PC-3 (cell line): ENCODE measurements around the gene KCNQ1OT1. TPM values are rescaled to one million over a fixed set of nuclear protein-coding genes. Genes with fewer than 3 reads are reported as not detected.

Source experiments
- ATAC-seq: fragments of 200-7000 bp; cut with Tn5 transposase; 2 replicates; pipeline ENCODE4 v1.9.1; 2020; ENCODE audit warnings: mild to moderate bottlenecking, moderate library complexity
- BruUV-seq: library from RNA; stranded (reverse); fragments of 400-500 nt; replicated peaks from 2 replicates; lab custom pipeline; 2021; lab: Mats Ljungman, UMichigan
- CTCF ChIA-PET: fragments of 300-600 bp; sonication (Branson Sonifier 250); formaldehyde crosslinking; loops from one replicate; lab custom pipeline; 2022; ENCODE audit warnings: antibody characterized with exemption; lab: Charles Lee
- POLR2A ChIA-PET: fragments of 300-600 bp; sonication (Branson Sonifier 250); formaldehyde crosslinking; loops from one replicate; lab custom pipeline; 2022; ENCODE audit warnings: antibody characterized with exemption; ENCODE audit not compliant: unreplicated experiment; lab: Charles Lee
- DNase-seq: peaks from one replicate; pipeline ENCODE4 v3.0.0-alpha.2; 2015
- H2AFZ ChIP-seq: fragments of 300-600 bp; sonication (generic); 2 replicates; pipeline ENCODE4 v1.6.0; 2016; ENCODE audit warnings: antibody characterized with exemption, low read length
- H3F3A ChIP-seq: fragments of 300-600 bp; sonication (generic); one replicate; pipeline ENCODE4 v1.6.0; 2017; ENCODE audit warnings: antibody characterized with exemption, low read length, control low read depth, mild to moderate bottlenecking; ENCODE audit not compliant: unreplicated experiment
- H3K27ac ChIP-seq: fragments of 300-600 bp; sonication (generic); 2 replicates; pipeline ENCODE4 v1.5.1; 2016; ENCODE audit warnings: mild to moderate bottlenecking, low read length
- H3K27me3 ChIP-seq: fragments of 300-600 bp; sonication (generic); 2 replicates; pipeline ENCODE4 v1.6.1; 2016; ENCODE audit warnings: low read length, mixed read lengths
- H3K36me3 ChIP-seq: fragments of 300-600 bp; sonication (generic); 2 replicates; pipeline ENCODE4 v1.6.1; 2016; ENCODE audit warnings: low read depth, mixed run types, low read length, mixed read lengths
- H3K4me1 ChIP-seq: fragments of 300-600 bp; sonication (generic); 2 replicates; pipeline ENCODE4 v1.5.1; 2016; ENCODE audit warnings: low read length; ENCODE audit not compliant: insufficient read depth
- H3K4me2 ChIP-seq: fragments of 300-600 bp; sonication (generic); 2 replicates; pipeline ENCODE4 v1.6.0; 2016; ENCODE audit warnings: low read length
- H3K4me3 ChIP-seq: fragments of 300-600 bp; sonication (generic); 2 replicates; pipeline ENCODE4 v1.5.1; 2016; ENCODE audit warnings: mild to moderate bottlenecking, low read length, mixed read lengths
- H3K79me2 ChIP-seq: fragments of 300-600 bp; sonication (generic); 2 replicates; pipeline ENCODE4 v1.6.1; 2017; ENCODE audit warnings: low read length, mixed read lengths
- H3K9ac ChIP-seq: fragments of 300-600 bp; sonication (generic); 2 replicates; pipeline ENCODE4 v1.6.0; 2016; ENCODE audit warnings: mild to moderate bottlenecking, low read length
- H3K9me2 ChIP-seq: fragments of 300-600 bp; sonication (generic); replicated peaks from 2 replicates; pipeline ENCODE4 v1.6.1; 2016; ENCODE audit warnings: mixed run types, low read length, mixed read lengths
- H3K9me3 ChIP-seq: fragments of 300-600 bp; sonication (generic); 2 replicates; pipeline ENCODE4 v1.6.1; 2016; ENCODE audit warnings: low read length, mixed read lengths
- H4K20me1 ChIP-seq: fragments of 300-600 bp; sonication (generic); 2 replicates; pipeline ENCODE4 v1.6.1; 2016; ENCODE audit warnings: low read length, mixed read lengths
- CTCF ChIP-seq: fragments of 300-600 bp; sonication (generic); conservative IDR thresholded peaks from 2 replicates; pipeline ENCODE4 v1.5.1; 2017; ENCODE audit warnings: antibody characterized with exemption, low read depth, mild to moderate bottlenecking, low read length
- EZH2 ChIP-seq: fragments of 300-600 bp; sonication (generic); IDR thresholded peaks from one replicate; pipeline ENCODE4 v1.6.1; 2017; ENCODE audit warnings: antibody characterized with exemption, mild to moderate bottlenecking, low read length; ENCODE audit not compliant: unreplicated experiment
- EZH2phosphoT487 ChIP-seq: fragments of 300-600 bp; sonication (generic); IDR thresholded peaks from 2 replicates; pipeline ENCODE4 v1.6.1; 2018; ENCODE audit warnings: mild to moderate bottlenecking, antibody characterized with exemption, low read length, borderline replicate concordance
- intact Hi-C: fragments of 100-400 bp; cut with micrococcal nuclease; formaldehyde crosslinking; loops from 2 replicates; pipeline ENCODE4 v1.9.0; 2023
- total RNA-seq: library from RNA; depleted of rRNA; stranded (reverse); fragments of >200 nt; gene quantifications from 2 replicates; pipeline ENCODE4 v1.2.3, GENCODE V29; 2014

Gene KCNQ1OT1
- total RNA-seq, 1 experiment from 2014 or later, result 1.5 TPM

- intact Hi-C loops, result no loop called here
Measured at GRCh38 chr11:2574553-2575535, 125.0 kb downstream of the KCNQ1OT1 start.

GRCh38 chr11:2574043-2574552 lies 125.7 kb downstream of the KCNQ1OT1 start:
- no peak overlapping the region for H3K27ac ChIP-seq
- H3K27me3 ChIP-seq, result no peaks in the 10 kb centered on the region
- no TSS peak for BruUV-seq
- H3K4me3 ChIP-seq, result no peak overlapping the region
- no peaks in the 10 kb centered on the region for H3K4me1 ChIP-seq
- H3K9me2 ChIP-seq, result no peaks in the 10 kb centered on the region
- H3K4me2 ChIP-seq, result no peak overlapping the region
- H2AFZ ChIP-seq, result no peak overlapping the region
- H4K20me1 ChIP-seq, result no peaks in the 10 kb centered on the region
- no peak overlapping the region for H3K9ac ChIP-seq
- H3K79me2 ChIP-seq, result no peaks in the 10 kb centered on the region
- CTCF ChIA-PET, result no interaction called here
- H3K9me3 ChIP-seq, result no peaks in the 10 kb centered on the region
- no peaks in the 10 kb centered on the region for H3K36me3 ChIP-seq
- DNase-seq (no peak), ATAC-seq (no peak)
- POLR2A ChIA-PET, result no interaction called here
- H3F3A ChIP-seq, result no peaks in the 10 kb centered on the region
- TF ChIP-seq CTCF (no peak), EZH2phosphoT487 (no peak), EZH2 (no peak)
- intact Hi-C loops, result no loop called here

More at GRCh38 chr11:2574553-2575535, 125.0 kb downstream of the KCNQ1OT1 start:
- Histone ChIP-seq H3K27me3 (no peaks in the 10 kb centered on the region), H3K4me1 (no peaks in the 10 kb centered on the region), H3F3A (no peaks in the 10 kb centered on the region), H3K9me2 (no peaks in the 10 kb centered on the region), H3K79me2 (no peaks in the 10 kb centered on the region), H4K20me1 (no peaks in the 10 kb centered on the region), H3K9me3 (no peaks in the 10 kb centered on the region), H3K4me3 (no peak overlapping the region), H2AFZ (no peak overlapping the region), H3K9ac (no peak overlapping the region), H3K36me3 (no peaks in the 10 kb centered on the region), H3K4me2 (no peak overlapping the region), H3K27ac (no peak overlapping the region)
- ChIA-PET POLR2A (no interaction called here), CTCF (no interaction called here)
- no peak for TF ChIP-seq EZH2
- ATAC-seq (peak; percentile 77), DNase-seq (no peak)
- BruUV-seq, result no TSS peak

- POLR2A ChIA-PET, result no interaction called here
- no peaks in the 10 kb centered on the region for H3K9me2 ChIP-seq
- H3K4me1 ChIP-seq, result no peaks in the 10 kb centered on the region
- CTCF ChIA-PET, result no interaction called here
- no peak overlapping the region for H3K4me2 ChIP-seq
- no peak for DNase-seq
- no peaks in the 10 kb centered on the region for H3K9me3 ChIP-seq
- no peaks in the 10 kb centered on the region for H3K79me2 ChIP-seq
- no peak overlapping the region for H3K9ac ChIP-seq
- no peak overlapping the region for H2AFZ ChIP-seq
- ATAC-seq, result no peak
- intact Hi-C loops, result no loop called here
- no peaks in the 10 kb centered on the region for H3F3A ChIP-seq
- H4K20me1 ChIP-seq, result no peaks in the 10 kb centered on the region
- H3K4me3 ChIP-seq, result no peak overlapping the region
- no peaks in the 10 kb centered on the region for H3K27me3 ChIP-seq
- no peak overlapping the region for H3K27ac ChIP-seq
- no TSS peak for BruUV-seq
- H3K36me3 ChIP-seq, result no peaks in the 10 kb centered on the region
- TF ChIP-seq CTCF, result no peak
- no peak for TF ChIP-seq EZH2phosphoT487
- no peak for TF ChIP-seq EZH2
Measured at GRCh38 chr11:2573240-2574042, 126.4 kb downstream of the KCNQ1OT1 start.
